GM10248 (cell line): ENCODE data around the gene PLEKHF1.
A peak's percentile ranks its signal among the peaks of the same experiment; 100 is the strongest.
"Not testable (repeated sequence)": the region's sequence is repeated elsewhere in the genome, so short reads cannot be mapped to it uniquely, and the experiment has no call there.

ENCODE experiments used
- CTCF ChIA-PET: fragments of 300-600 bp; sonication (Branson Sonifier 250); formaldehyde crosslinking; extraction: SDS; loops from one replicate; lab custom pipeline; 2021; ENCODE audit warnings: antibody characterized with exemption; lab: Yijun Ruan, JAX
- POLR2A ChIA-PET: fragments of 350-650 bp; sonication (Branson Sonifier 250); formaldehyde crosslinking; extraction: SDS; loops from one replicate; lab custom pipeline; 2020; ENCODE audit warnings: antibody characterized with exemption; lab: Yijun Ruan, JAX
- DNase-seq: peaks from one replicate; pipeline ENCODE4 v3.0.0; 2012; ENCODE audit errors: extremely low spot score
- CTCF ChIP-seq: IDR thresholded peaks from 2 replicates; pipeline ENCODE4 v1.5.1; 2012; ENCODE audit warnings: mild to moderate bottlenecking, low read depth; ENCODE audit errors: extremely low read depth, missing control alignments, control extremely low read depth

Gene PLEKHF1

GRCh38 chr19:29708554-29709439, 43.5 kb downstream of the PLEKHF1 start:
- ChIA-PET POLR2A (no interaction called here), CTCF (interaction anchor here (0.9 to 3.4 kb wide), 3 partner anchors 8 to 35 kb away, joined by 3 to 22 read pairs (median 3); no protein-coding TSS in a partner anchor)
- TF ChIP-seq CTCF, result no peak
- no peak for DNase-seq

- DNase-seq, POLR2A ChIA-PET: not testable (repeated sequence)
- CTCF ChIA-PET, result interaction anchor here (0.9 to 1.0 kb wide), 2 partner anchors 15 to 19 kb away, joined by 3 read pairs; no protein-coding TSS in a partner anchor
Measured at GRCh38 chr19:29709440-29709798, 44.2 kb downstream of the PLEKHF1 start.

GRCh38 chr19:29711584-29712132, 46.4 kb downstream of the PLEKHF1 start:
- POLR2A ChIA-PET, result no interaction called here
- no peak for TF ChIP-seq CTCF
- CTCF ChIA-PET, result interaction anchor here (0.8 to 7.9 kb wide), 6 partner anchors 19 to 147 kb away, joined by 3 to 102 read pairs (median 4); no protein-coding TSS in a partner anchor

GRCh38 chr19:29712744-29713516, 47.7 kb downstream of the PLEKHF1 start:
- CTCF ChIA-PET, result interaction anchor here (0.9 to 7.9 kb wide), 8 partner anchors 13 to 160 kb away, joined by 3 to 102 read pairs (median 5); partner anchors contain the start of genes PLEKHF1 and POP4
- POLR2A ChIA-PET, result no interaction called here
- no peak for TF ChIP-seq CTCF
- DNase-seq, result no peak

More at GRCh38 chr19:29711584-29712132, 46.4 kb downstream of the PLEKHF1 start:
- no peak for DNase-seq

GRCh38 chr19:29714371-29714952, 49.2 kb downstream of the PLEKHF1 start:
- CTCF ChIA-PET, result interaction anchor here (1.3 to 7.9 kb wide), 7 partner anchors 8 to 108 kb away, joined by 4 to 115 read pairs (median 49); partner anchors contain the start of genes PLEKHF1 and POP4
- POLR2A ChIA-PET, result interaction anchor here (1.1 to 1.4 kb wide), 2 partner anchors 43 to 108 kb away, joined by 4 read pairs; partner anchors contain the start of gene POP4
- no peak for DNase-seq
- TF ChIP-seq CTCF, result no peak

GRCh38 chr19:29714953-29715700, 49.9 kb downstream of the PLEKHF1 start, which contains the start of gene C19orf12:
C19orf12 (minus strand) TSS chr19:29715261; CDS start chr19:29708413, 6,848 bp downstream.
- peak; percentile 81 for DNase-seq
- POLR2A ChIA-PET, result interaction anchor here (1.1 to 1.4 kb wide), 2 partner anchors 43 to 109 kb away, joined by 4 read pairs; partner anchors contain the start of gene POP4
- CTCF ChIA-PET, result interaction anchor here (1.3 to 7.9 kb wide), 11 partner anchors 9 to 108 kb away, joined by 4 to 115 read pairs (median 29); partner anchors contain the start of genes PLEKHF1 and POP4
- no peak for TF ChIP-seq CTCF
